Ascending aorta (tissue), 2 donors: ENCODE data around the gene BRWD1. TPM values are rescaled to one million over a fixed set of nuclear protein-coding genes. Genes with fewer than 3 reads are reported as not detected.
"Not testable (repeated sequence)": the region's sequence is repeated elsewhere in the genome, so short reads cannot be mapped to it uniquely, and the experiment has no call there.

Experiments
- DNase-seq, 2 donors: peaks; one replicate each; pipeline ENCODE4 v3.0.0-alpha.2; 2019; ENCODE audit warnings: low spot score in 2 of 2
- H3K27ac ChIP-seq, 2 donors: fragments of 200-600 bp; sonication (generic); one replicate each; pipeline ENCODE4 v1.5.1; 2016 to 2017; ENCODE audit warnings: mild to moderate bottlenecking in 1 of 2
- H3K27me3 ChIP-seq: fragments of 200-600 bp; sonication (generic); one replicate; pipeline ENCODE4 v1.5.1; 2017
- H3K36me3 ChIP-seq, 2 donors: fragments of 200-600 bp; sonication (generic); one replicate each; pipeline ENCODE4 v1.5.1; 2016
- H3K4me1 ChIP-seq, 2 donors: fragments of 200-600 bp; sonication (generic); one replicate each; pipeline ENCODE4 v1.5.1; 2016 to 2017; ENCODE audit warnings: mild to moderate bottlenecking in 1 of 2
- H3K4me3 ChIP-seq, 2 donors: fragments of 200-600 bp; sonication (generic); one replicate each; pipeline ENCODE4 v1.5.1; 2016 to 2017; ENCODE audit warnings: mild to moderate bottlenecking in 1 of 2
- H3K9me3 ChIP-seq, 2 donors: fragments of 200-600 bp; sonication (generic); one replicate each; pipeline ENCODE4 v1.5.1; 2016
- CTCF ChIP-seq, 3 experiments: fragments of 200-600 bp in 2 of 3; fragments of 450-650 bp in 1 of 3; sonication (generic) in 2 of 3; IDR thresholded peaks; one replicate each; pipeline ENCODE4 v1.5.1; 2016 to 2019; ENCODE audit warnings: antibody characterized with exemption in 3 of 3, mild to moderate bottlenecking in 1 of 3, moderate library complexity in 1 of 3
- intact Hi-C: fragments of 100-400 bp; cut with DNase I; formaldehyde crosslinking; loops from one replicate; pipeline ENCODE4 v1.15.1; 2023
- total RNA-seq: library from RNA; depleted of rRNA; stranded (reverse); fragments of >200 nt; gene quantifications from one replicate; pipeline ENCODE4 v1.1.0, GENCODE V29; 2016

BRWD1 gene
- total RNA-seq, 1 donor from 2014 or later, result 15.4 TPM

GRCh38 chr21:39232861-39233291 lies 80.6 kb downstream of the BRWD1 start:
- DNase-seq, result no peak
- H3K27me3 ChIP-seq, result no peaks in the 10 kb centered on the region
- H3K27ac ChIP-seq, result no peak overlapping the region
- H3K36me3 ChIP-seq, result peaks cover 17 to 57% of the 10 kb centered on the region in 2 donors
- no peak overlapping the region for H3K4me3 ChIP-seq
- no peak for TF ChIP-seq CTCF (IDR thresholded peaks at IDR 0.05)
- no peaks in the 10 kb centered on the region for H3K9me3 ChIP-seq
- H3K4me1 ChIP-seq, result no peaks in the 10 kb centered on the region
- intact Hi-C loops, result no loop called here

- intact Hi-C loops, result no loop called here
- Histone ChIP-seq H3K27me3 (no peaks in the 10 kb centered on the region), H3K9me3 (no peaks in the 10 kb centered on the region), H3K4me3 (no peak overlapping the region), H3K27ac (no peak overlapping the region), H3K36me3 (peaks cover 20 to 54% of the 10 kb centered on the region in 2 donors), H3K4me1 (no peaks in the 10 kb centered on the region)
- TF ChIP-seq CTCF (IDR thresholded peaks at IDR 0.05), result no peak
- DNase-seq, result no peak
Observed at GRCh38 chr21:39224930-39225329, 88.5 kb downstream of the BRWD1 start.

- DNase-seq, result no peak
- TF ChIP-seq CTCF (IDR thresholded peaks at IDR 0.05), result no peak
- Histone ChIP-seq H3K27me3 (no peaks in the 10 kb centered on the region), H3K4me3 (no peak overlapping the region), H3K4me1 (no peaks in the 10 kb centered on the region), H3K36me3 (peaks cover 17 to 51% of the 10 kb centered on the region in 2 donors), H3K27ac (no peak overlapping the region), H3K9me3 (no peaks in the 10 kb centered on the region)
- intact Hi-C loops, result no loop called here
Observed at GRCh38 chr21:39221997-39222486, 91.4 kb downstream of the BRWD1 start.

GRCh38 chr21:39221282-39221996 lies 92.0 kb downstream of the BRWD1 start:
- no peaks in the 10 kb centered on the region for H3K27me3 ChIP-seq
- intact Hi-C loops, result no loop called here
- no peak overlapping the region for H3K27ac ChIP-seq
- no peak for TF ChIP-seq CTCF (IDR thresholded peaks at IDR 0.05)
- H3K4me3 ChIP-seq, result no peak overlapping the region
- no peaks in the 10 kb centered on the region for H3K4me1 ChIP-seq
- peaks cover 12 to 45% of the 10 kb centered on the region in 2 donors for H3K36me3 ChIP-seq
- DNase-seq, result no peak
- H3K9me3 ChIP-seq, result no peaks in the 10 kb centered on the region

GRCh38 chr21:39220875-39221274 lies 92.6 kb downstream of the BRWD1 start:
- H3K4me3 ChIP-seq, H3K27me3 ChIP-seq, H3K27ac ChIP-seq, intact Hi-C loops, H3K9me3 ChIP-seq, DNase-seq, H3K4me1 ChIP-seq: not testable (repeated sequence)
- H3K36me3 ChIP-seq, result peaks cover 16 to 43% of the 10 kb centered on the region in 2 donors

- intact Hi-C loops, result no loop called here
- peaks cover 22 to 46% of the 10 kb centered on the region in 2 donors for H3K36me3 ChIP-seq
- no peaks in the 10 kb centered on the region for H3K4me1 ChIP-seq
- H3K9me3 ChIP-seq, result no peaks in the 10 kb centered on the region
- TF ChIP-seq CTCF (IDR thresholded peaks at IDR 0.05), result no peak
- H3K27ac ChIP-seq, result no peak overlapping the region
- H3K4me3 ChIP-seq, result no peak overlapping the region
- DNase-seq, result no peak
- no peaks in the 10 kb centered on the region for H3K27me3 ChIP-seq
Observed at GRCh38 chr21:39220150-39220549, 93.3 kb downstream of the BRWD1 start.
